HCT116 (cell line): Measurements from ENCODE around the gene DHH. TPM values are rescaled to one million over a fixed set of nuclear protein-coding genes. Genes with fewer than 3 reads are reported as not detected.

Source experiments
- ATAC-seq: fragments of 200-7000 bp; cut with Tn5 transposase; 2 replicates; pipeline ENCODE4 v1.9.1; 2020; ENCODE audit warnings: mild to moderate bottlenecking, moderate library complexity
- BruUV-seq: library from RNA; stranded (reverse); fragments of 400-500 nt; replicated peaks from 2 replicates; lab custom pipeline; 2021; lab: Mats Ljungman, UMichigan
- CTCF ChIA-PET: fragments of 300-600 bp; sonication (Branson Sonifier 250); formaldehyde crosslinking; loops from one replicate; lab custom pipeline; 2021; ENCODE audit warnings: antibody characterized with exemption; lab: Charles Lee
- POLR2A ChIA-PET: fragments of 300-600, 350-600 bp; sonication (Branson Sonifier 250); formaldehyde crosslinking; loops from one replicate; lab custom pipeline; 2021; ENCODE audit warnings: antibody characterized with exemption; lab: Charles Lee
- RAD21 ChIA-PET, 2 experiments: fragments of 300-600 bp; sonication (Branson Sonifier 250); formaldehyde crosslinking; loops; one replicate each; lab custom pipeline; 2023; ENCODE audit warnings: low total read pairs in 2 of 2; ENCODE audit not compliant: uncharacterized antibody in 2 of 2, unreplicated experiment in 2 of 2, low non-redundant PET in 1 of 2; lab: Charles Lee
- DNase-seq: peaks from one replicate; pipeline ENCODE4 v3.0.0-alpha.2; 2010; ENCODE audit warnings: low read depth, low spot score
- H2AFZ ChIP-seq: fragments of 200-600 bp; shearing (Covaris generic), sonication (generic); 2 replicates; pipeline ENCODE4 v1.6.1; 2017; ENCODE audit warnings: low read depth, mixed run types, mixed read lengths, antibody characterized with exemption, low read length; ENCODE audit not compliant: poor library complexity, severe bottlenecking
- H3K27ac ChIP-seq: 2 replicates; pipeline ENCODE4 v1.5.1; 2012; ENCODE audit warnings: low read depth, low read length
- H3K27me3 ChIP-seq: fragments of 200-600 bp; sonication (generic); 2 replicates; pipeline ENCODE4 v1.6.1; 2016; ENCODE audit warnings: mixed run types, low read length, mixed read lengths; ENCODE audit not compliant: insufficient read depth
- H3K36me3 ChIP-seq, 2 experiments: fragments of 200-500 bp in 1 of 2; fragments of 200-600 bp in 1 of 2; sonication (Bioruptor generic) in 1 of 2; sonication (generic) in 1 of 2; 2 replicates each; pipeline versions ENCODE4 v1.5.1 to v1.6.1; 2014 to 2016; ENCODE audit warnings: low read length in 2 of 2, inconsistent platforms in 1 of 2, mixed read lengths in 1 of 2, mixed run types in 1 of 2; ENCODE audit not compliant: insufficient read depth in 2 of 2, control insufficient read depth in 1 of 2
- H3K4me1 ChIP-seq, 2 experiments: fragments of 200-600 bp in 1 of 2; sonication (generic) in 1 of 2; 2 replicates each; pipeline versions ENCODE4 v1.5.1 to v1.6.1; 2012 to 2017; ENCODE audit warnings: low read length in 2 of 2, inconsistent platforms in 1 of 2, mild to moderate bottlenecking in 1 of 2, mixed read lengths in 1 of 2, mixed run types in 1 of 2, moderate library complexity in 1 of 2; ENCODE audit not compliant: insufficient read depth in 2 of 2, control insufficient read depth in 1 of 2
- H3K4me2 ChIP-seq: fragments of 200-600 bp; sonication (generic); 2 replicates; pipeline ENCODE4 v1.6.1; 2017; ENCODE audit warnings: mixed run types, low read length, mixed read lengths
- H3K4me3 ChIP-seq, 2 experiments: fragments of 200-600 bp in 1 of 2; sonication (generic) in 1 of 2; replicated peaks in 1 of 2; 2 replicates each; pipeline ENCODE4 v1.5.1; 2011 to 2016; ENCODE audit warnings: low read length in 2 of 2, control low read depth in 1 of 2, low read depth in 1 of 2, mild to moderate bottlenecking in 1 of 2, mixed read lengths in 1 of 2, mixed run types in 1 of 2
- H3K79me2 ChIP-seq: fragments of 200-600 bp; sonication (generic); 2 replicates; pipeline ENCODE4 v1.6.1; 2017; ENCODE audit warnings: mild to moderate bottlenecking, mixed run types, low read length, moderate library complexity, mixed read lengths; ENCODE audit not compliant: insufficient read depth
- H3K9ac ChIP-seq: fragments of 200-600 bp; sonication (generic); 2 replicates; pipeline ENCODE4 v1.6.1; 2016; ENCODE audit warnings: low read length, mixed read lengths
- H3K9me2 ChIP-seq: fragments of 200-600 bp; sonication (generic), shearing (Covaris generic); 2 replicates; pipeline ENCODE4 v1.6.1; 2017; ENCODE audit warnings: mixed run types, mild to moderate bottlenecking, moderate library complexity; ENCODE audit not compliant: insufficient read depth
- H3K9me3 ChIP-seq, 2 experiments: fragments of 200-500 bp in 1 of 2; fragments of 200-600 bp in 1 of 2; sonication (Bioruptor generic) in 1 of 2; sonication (generic) in 1 of 2; 2 replicates each; pipeline ENCODE4 v1.6.1; 2014 to 2017; ENCODE audit warnings: low read length in 2 of 2, mixed read lengths in 2 of 2, inconsistent platforms in 1 of 2, low read depth in 1 of 2, mild to moderate bottlenecking in 1 of 2, mixed run types in 1 of 2, moderate library complexity in 1 of 2; ENCODE audit not compliant: control insufficient read depth in 1 of 2, insufficient read depth in 1 of 2
- H4K20me1 ChIP-seq: fragments of 200-600 bp; sonication (generic), shearing (Covaris generic); 2 replicates; pipeline ENCODE4 v1.6.1; 2017; ENCODE audit warnings: mixed run types, mild to moderate bottlenecking, moderate library complexity; ENCODE audit not compliant: insufficient read depth
- EGR1 ChIP-seq: IDR thresholded peaks from 2 replicates; pipeline ENCODE4 v1.6.1; 2012; ENCODE audit warnings: low read depth
- EZH2 ChIP-seq: fragments of 200-600 bp; sonication (generic); IDR thresholded peaks from 2 replicates; pipeline ENCODE4 v1.6.1; 2017; ENCODE audit warnings: antibody characterized with exemption, mixed run types
- FOSL1 ChIP-seq: IDR thresholded peaks from 2 replicates; pipeline ENCODE4 v1.6.1; 2012; ENCODE audit warnings: low read depth
- JUND ChIP-seq: IDR thresholded peaks from 2 replicates; pipeline ENCODE4 v1.6.1; 2012
- RAD21 ChIP-seq: IDR thresholded peaks from 2 replicates; pipeline ENCODE4 v1.6.1; 2012; ENCODE audit warnings: low read depth, mild to moderate bottlenecking
- SRF ChIP-seq: IDR thresholded peaks from 2 replicates; pipeline ENCODE4 v1.6.1; 2012; ENCODE audit warnings: low read depth
- TCF7L2 ChIP-seq: IDR thresholded peaks from 2 replicates; pipeline ENCODE4 v1.7.0; 2011; ENCODE audit warnings: borderline replicate concordance, inconsistent platforms; ENCODE audit not compliant: insufficient read depth, insufficient read length; ENCODE audit errors: extremely low read depth
- intact Hi-C: fragments of 100-400 bp; cut with micrococcal nuclease; formaldehyde crosslinking; loops from 2 replicates; pipeline ENCODE4 v1.10.0; 2022
- total RNA-seq: library from RNA; stranded (reverse); gene quantifications from one replicate; pipeline ENCODE4 v1.2.1, GENCODE V29; 2021; ENCODE audit not compliant: unreplicated experiment
- TF ChIP-seq, protein P1 (sequence below): IDR thresholded peaks from 2 replicates; pipeline ENCODE4 v1.6.1; 2012
- TF ChIP-seq, protein P2 (sequence below), 3 experiments: fragments of 200-600 bp in 1 of 3; sonication (generic) in 1 of 3; IDR thresholded peaks in 2 of 3; conservative IDR thresholded peaks in 1 of 3; 2 replicates each; pipeline ENCODE4 v1.5.1; 2012 to 2017; ENCODE audit warnings: low read depth in 2 of 3, low read length in 2 of 3, antibody characterized with exemption in 1 of 3, borderline replicate concordance in 1 of 3, control low read depth in 1 of 3, mild to moderate bottlenecking in 1 of 3, mixed read lengths in 1 of 3, mixed run types in 1 of 3, moderate library complexity in 1 of 3; ENCODE audit not compliant: insufficient read depth in 1 of 3
- TF ChIP-seq, protein P3 (sequence below): IDR thresholded peaks from 2 replicates; pipeline ENCODE4 v1.6.1; 2011; ENCODE audit warnings: mild to moderate bottlenecking, low read length, moderate library complexity; ENCODE audit not compliant: insufficient replicate concordance; ENCODE audit errors: extremely low read depth
- TF ChIP-seq, protein P4 (sequence below): IDR thresholded peaks from 2 replicates; pipeline ENCODE4 v1.6.1; 2012; ENCODE audit warnings: low read depth

Gene DHH
- total RNA-seq, 1 experiment from 2014 or later: 0.22 TPM

DNA sequence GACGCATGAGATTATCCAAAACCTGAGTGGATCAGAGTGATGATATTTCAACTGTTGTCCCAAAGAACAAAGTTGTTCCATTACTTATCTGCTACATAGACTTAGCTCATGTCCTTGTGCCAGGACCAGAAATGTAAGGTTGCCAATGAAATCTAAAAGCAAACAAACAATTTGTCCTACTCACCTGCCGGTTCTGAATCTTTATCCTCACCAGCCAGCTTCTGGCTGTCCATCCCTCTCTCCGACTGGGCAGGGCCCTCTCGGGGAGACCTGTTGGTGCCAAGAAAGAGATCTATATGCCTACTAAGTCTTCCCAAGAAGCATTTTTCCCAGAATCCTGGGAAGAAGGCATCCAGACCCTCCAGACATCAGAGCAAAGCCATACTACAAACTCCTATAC is 39.5 kb downstream of the DHH start:
- no peak overlapping the region for H3K4me2 ChIP-seq
- POLR2A ChIA-PET: no interaction called here

More for the DNA sequence above, 39.5 kb downstream of the DHH start:
- Histone ChIP-seq H3K36me3 (peaks cover 33 to 43% of the 10 kb centered on the region in 2 experiments), H3K79me2 (peaks cover 86% of the 10 kb centered on the region), H3K27ac (no peak overlapping the region), H3K9me2 (no peaks in the 10 kb centered on the region), H3K27me3 (no peaks in the 10 kb centered on the region), H3K9ac (no peak overlapping the region), H3K4me1 (peaks cover 17 to 34% of the 10 kb centered on the region in 2 experiments), H3K4me3 (no peak overlapping the region), H3K9me3 (no peaks in the 10 kb centered on the region), H2AFZ (no peak overlapping the region), H4K20me1 (no peaks in the 10 kb centered on the region)
- ATAC-seq (no peak), DNase-seq (no peak)
- ChIA-PET RAD21 (no interaction called here), CTCF (no interaction called here)
- intact Hi-C loops: no loop called here
- no TSS peak for BruUV-seq
- TF ChIP-seq TCF7L2: no peak
- TF ChIP-seq, protein P1, sequence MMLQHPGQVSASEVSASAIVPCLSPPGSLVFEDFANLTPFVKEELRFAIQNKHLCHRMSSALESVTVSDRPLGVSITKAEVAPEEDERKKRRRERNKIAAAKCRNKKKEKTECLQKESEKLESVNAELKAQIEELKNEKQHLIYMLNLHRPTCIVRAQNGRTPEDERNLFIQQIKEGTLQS: no peak
- TF ChIP-seq, protein P2, sequence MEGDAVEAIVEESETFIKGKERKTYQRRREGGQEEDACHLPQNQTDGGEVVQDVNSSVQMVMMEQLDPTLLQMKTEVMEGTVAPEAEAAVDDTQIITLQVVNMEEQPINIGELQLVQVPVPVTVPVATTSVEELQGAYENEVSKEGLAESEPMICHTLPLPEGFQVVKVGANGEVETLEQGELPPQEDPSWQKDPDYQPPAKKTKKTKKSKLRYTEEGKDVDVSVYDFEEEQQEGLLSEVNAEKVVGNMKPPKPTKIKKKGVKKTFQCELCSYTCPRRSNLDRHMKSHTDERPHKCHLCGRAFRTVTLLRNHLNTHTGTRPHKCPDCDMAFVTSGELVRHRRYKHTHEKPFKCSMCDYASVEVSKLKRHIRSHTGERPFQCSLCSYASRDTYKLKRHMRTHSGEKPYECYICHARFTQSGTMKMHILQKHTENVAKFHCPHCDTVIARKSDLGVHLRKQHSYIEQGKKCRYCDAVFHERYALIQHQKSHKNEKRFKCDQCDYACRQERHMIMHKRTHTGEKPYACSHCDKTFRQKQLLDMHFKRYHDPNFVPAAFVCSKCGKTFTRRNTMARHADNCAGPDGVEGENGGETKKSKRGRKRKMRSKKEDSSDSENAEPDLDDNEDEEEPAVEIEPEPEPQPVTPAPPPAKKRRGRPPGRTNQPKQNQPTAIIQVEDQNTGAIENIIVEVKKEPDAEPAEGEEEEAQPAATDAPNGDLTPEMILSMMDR (IDR thresholded peaks at IDR 0.05 in 2 of 3, conservative IDR thresholded peaks at IDR 0.05 in 1 of 3; ENCODE audit: borderline replicate concordance in 1 of 3, insufficient read depth in 1 of 3, low read depth in 2 of 3, low read length in 2 of 3): no peak
- TF ChIP-seq, protein P3, sequence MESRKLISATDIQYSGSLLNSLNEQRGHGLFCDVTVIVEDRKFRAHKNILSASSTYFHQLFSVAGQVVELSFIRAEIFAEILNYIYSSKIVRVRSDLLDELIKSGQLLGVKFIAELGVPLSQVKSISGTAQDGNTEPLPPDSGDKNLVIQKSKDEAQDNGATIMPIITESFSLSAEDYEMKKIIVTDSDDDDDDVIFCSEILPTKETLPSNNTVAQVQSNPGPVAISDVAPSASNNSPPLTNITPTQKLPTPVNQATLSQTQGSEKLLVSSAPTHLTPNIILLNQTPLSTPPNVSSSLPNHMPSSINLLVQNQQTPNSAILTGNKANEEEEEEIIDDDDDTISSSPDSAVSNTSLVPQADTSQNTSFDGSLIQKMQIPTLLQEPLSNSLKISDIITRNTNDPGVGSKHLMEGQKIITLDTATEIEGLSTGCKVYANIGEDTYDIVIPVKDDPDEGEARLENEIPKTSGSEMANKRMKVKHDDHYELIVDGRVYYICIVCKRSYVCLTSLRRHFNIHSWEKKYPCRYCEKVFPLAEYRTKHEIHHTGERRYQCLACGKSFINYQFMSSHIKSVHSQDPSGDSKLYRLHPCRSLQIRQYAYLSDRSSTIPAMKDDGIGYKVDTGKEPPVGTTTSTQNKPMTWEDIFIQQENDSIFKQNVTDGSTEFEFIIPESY: no peak
- TF ChIP-seq RAD21: no peak
- TF ChIP-seq, protein P4, sequence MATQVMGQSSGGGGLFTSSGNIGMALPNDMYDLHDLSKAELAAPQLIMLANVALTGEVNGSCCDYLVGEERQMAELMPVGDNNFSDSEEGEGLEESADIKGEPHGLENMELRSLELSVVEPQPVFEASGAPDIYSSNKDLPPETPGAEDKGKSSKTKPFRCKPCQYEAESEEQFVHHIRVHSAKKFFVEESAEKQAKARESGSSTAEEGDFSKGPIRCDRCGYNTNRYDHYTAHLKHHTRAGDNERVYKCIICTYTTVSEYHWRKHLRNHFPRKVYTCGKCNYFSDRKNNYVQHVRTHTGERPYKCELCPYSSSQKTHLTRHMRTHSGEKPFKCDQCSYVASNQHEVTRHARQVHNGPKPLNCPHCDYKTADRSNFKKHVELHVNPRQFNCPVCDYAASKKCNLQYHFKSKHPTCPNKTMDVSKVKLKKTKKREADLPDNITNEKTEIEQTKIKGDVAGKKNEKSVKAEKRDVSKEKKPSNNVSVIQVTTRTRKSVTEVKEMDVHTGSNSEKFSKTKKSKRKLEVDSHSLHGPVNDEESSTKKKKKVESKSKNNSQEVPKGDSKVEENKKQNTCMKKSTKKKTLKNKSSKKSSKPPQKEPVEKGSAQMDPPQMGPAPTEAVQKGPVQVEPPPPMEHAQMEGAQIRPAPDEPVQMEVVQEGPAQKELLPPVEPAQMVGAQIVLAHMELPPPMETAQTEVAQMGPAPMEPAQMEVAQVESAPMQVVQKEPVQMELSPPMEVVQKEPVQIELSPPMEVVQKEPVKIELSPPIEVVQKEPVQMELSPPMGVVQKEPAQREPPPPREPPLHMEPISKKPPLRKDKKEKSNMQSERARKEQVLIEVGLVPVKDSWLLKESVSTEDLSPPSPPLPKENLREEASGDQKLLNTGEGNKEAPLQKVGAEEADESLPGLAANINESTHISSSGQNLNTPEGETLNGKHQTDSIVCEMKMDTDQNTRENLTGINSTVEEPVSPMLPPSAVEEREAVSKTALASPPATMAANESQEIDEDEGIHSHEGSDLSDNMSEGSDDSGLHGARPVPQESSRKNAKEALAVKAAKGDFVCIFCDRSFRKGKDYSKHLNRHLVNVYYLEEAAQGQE: no peak
- TF ChIP-seq JUND: no peak
- no peak for TF ChIP-seq EGR1
- no peak for TF ChIP-seq SRF
- no peak for TF ChIP-seq FOSL1
- TF ChIP-seq EZH2: no peak
